ENCODE measurements around the gene C14orf93. TPM values are rescaled to one million over a fixed set of nuclear protein-coding genes. Genes with fewer than 3 reads are reported as not detected.

C14orf93 gene
- polyA plus RNA-seq, 1 donor from 2014 or later: 4.7 TPM

DNA sequence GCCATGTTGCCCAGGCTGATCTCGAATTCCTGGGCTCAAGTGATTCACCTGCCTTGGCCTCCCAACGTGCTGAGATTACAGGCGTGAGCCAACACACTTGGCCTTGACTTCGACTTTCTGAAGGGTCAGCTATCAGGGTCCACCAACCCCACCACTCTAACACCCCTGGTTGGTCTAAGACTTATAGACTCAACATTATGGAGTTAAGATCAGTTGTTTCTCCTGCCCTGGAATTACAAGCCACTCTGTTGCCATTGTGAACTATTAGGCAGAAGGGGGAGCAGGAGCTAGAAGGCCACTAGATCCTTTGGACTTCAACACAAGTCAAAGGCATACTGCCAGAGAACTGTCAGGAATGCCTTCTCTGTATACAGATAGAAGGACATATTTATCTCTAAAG is 30.2 kb upstream of the C14orf93 start:
- H3K9ac ChIP-seq (ENCODE audit: low read length): no peak overlapping the region
- H4K20me1 ChIP-seq (ENCODE audit: insufficient read depth): no peaks in the 10 kb centered on the region
- no peak overlapping the region for H2AFZ ChIP-seq (ENCODE audit: low read depth, low read length)
- H3K4me3 ChIP-seq (ENCODE audit: low read length): no peak overlapping the region
- no peaks in the 10 kb centered on the region for H3K36me3 ChIP-seq (ENCODE audit: insufficient read depth, low read length)
- TF ChIP-seq REST (IDR thresholded peaks at IDR 0.05; ENCODE audit: borderline replicate concordance) (no peak), EZH2 (IDR thresholded peaks at IDR 0.05; ENCODE audit: borderline replicate concordance, insufficient read depth, low read length, poor library complexity, severe bottlenecking) (no peak), CTCF (IDR thresholded peaks at IDR 0.05; ENCODE audit: poor library complexity, severe bottlenecking) (no peak), SMC3 (conservative IDR thresholded peaks at IDR 0.05; ENCODE audit: poor library complexity) (no peak), POLR2AphosphoS5 (IDR thresholded peaks at IDR 0.05) (no peak), RAD21 (conservative IDR thresholded peaks at IDR 0.05) (no peak), EP300 (conservative IDR thresholded peaks at IDR 0.05; ENCODE audit: poor library complexity, severe bottlenecking) (no peak), MXI1 (conservative IDR thresholded peaks at IDR 0.05; ENCODE audit: poor library complexity, severe bottlenecking) (no peak), TAF1 (IDR thresholded peaks at IDR 0.05; ENCODE audit: low read depth) (no peak)
- H3K9me2 ChIP-seq (ENCODE audit: insufficient read depth, low read length): no peaks in the 10 kb centered on the region
- H3K27me3 ChIP-seq (ENCODE audit: insufficient read depth, low read depth, low read length): no peaks in the 10 kb centered on the region
- no peaks in the 10 kb centered on the region for H3K79me2 ChIP-seq (replicated peaks; ENCODE audit: insufficient read depth, low read length)
- no peak overlapping the region for H3K4me2 ChIP-seq (ENCODE audit: low read length)
- H3K27ac ChIP-seq (ENCODE audit: low read length): no peak overlapping the region
- H3K9me3 ChIP-seq (ENCODE audit: low read length): no peaks in the 10 kb centered on the region
- no peaks in the 10 kb centered on the region for H3F3A ChIP-seq (ENCODE audit: insufficient read depth, low read length, poor library complexity, severe bottlenecking)

GRCh38 chr14:23035303-23036144 is 25.6 kb upstream of the C14orf93 start:
- H3K9me3 ChIP-seq (ENCODE audit: low read length): no peaks in the 10 kb centered on the region
- peak overlapping the region; percentile 94 for H3K9ac ChIP-seq (ENCODE audit: low read length)
- no peaks in the 10 kb centered on the region for H3K27me3 ChIP-seq (ENCODE audit: insufficient read depth, low read depth, low read length)
- peak overlapping the region; percentile 95 for H3K27ac ChIP-seq (ENCODE audit: low read length)
- peak overlapping the region; percentile 100 for H3K4me3 ChIP-seq (ENCODE audit: low read length)
- H3K4me2 ChIP-seq (ENCODE audit: low read length): peak overlapping the region; percentile 64
- H3K79me2 ChIP-seq (replicated peaks; ENCODE audit: insufficient read depth, low read length): peaks cover 14% of the 10 kb centered on the region
- H3K36me3 ChIP-seq (ENCODE audit: insufficient read depth, low read length): no peaks in the 10 kb centered on the region
- H3F3A ChIP-seq (ENCODE audit: insufficient read depth, low read length, poor library complexity, severe bottlenecking): no peaks in the 10 kb centered on the region
- TF ChIP-seq RAD21 (conservative IDR thresholded peaks at IDR 0.05) (no peak), MXI1 (conservative IDR thresholded peaks at IDR 0.05; ENCODE audit: poor library complexity, severe bottlenecking) (no peak), TAF1 (IDR thresholded peaks at IDR 0.05; ENCODE audit: low read depth) (no peak), EZH2 (IDR thresholded peaks at IDR 0.05; ENCODE audit: borderline replicate concordance, insufficient read depth, low read length, poor library complexity, severe bottlenecking) (no peak), POLR2AphosphoS5 (IDR thresholded peaks at IDR 0.05) (no peak), CTCF (IDR thresholded peaks at IDR 0.05; ENCODE audit: poor library complexity, severe bottlenecking) (no peak), EP300 (conservative IDR thresholded peaks at IDR 0.05; ENCODE audit: poor library complexity, severe bottlenecking) (no peak), REST (IDR thresholded peaks at IDR 0.05; ENCODE audit: borderline replicate concordance) (no peak), SMC3 (conservative IDR thresholded peaks at IDR 0.05; ENCODE audit: poor library complexity) (no peak)
- H2AFZ ChIP-seq (ENCODE audit: low read depth, low read length): peak overlapping the region; percentile 87
- no peaks in the 10 kb centered on the region for H3K9me2 ChIP-seq (ENCODE audit: insufficient read depth, low read length)
- H4K20me1 ChIP-seq (ENCODE audit: insufficient read depth): no peaks in the 10 kb centered on the region

Data from neural cell (in vitro differentiated cells).